Endothelial cell of umbilical vein (primary cell): Measurements from ENCODE around the gene NEMP1. TPM values are rescaled to one million over a fixed set of nuclear protein-coding genes. Genes with fewer than 3 reads are reported as not detected.

ENCODE experiments used
- BruUV-seq: library from RNA; stranded (reverse); fragments of 400-500 nt; replicated peaks from 2 replicates; lab custom pipeline; 2021; lab: Mats Ljungman, UMichigan
- CTCF ChIA-PET: fragments of 300-600, 350-600 bp; sonication (Branson Sonifier 250); formaldehyde crosslinking; loops from one replicate; lab custom pipeline; 2021; ENCODE audit warnings: antibody characterized with exemption, inconsistent platforms; lab: Charles Lee
- POLR2A ChIA-PET: fragments of 300-600, 350-600 bp; sonication (Branson Sonifier 250); formaldehyde crosslinking; loops from one replicate; lab custom pipeline; 2021; ENCODE audit warnings: antibody characterized with exemption, inconsistent platforms; lab: Charles Lee
- DNase-seq: peaks from one replicate; pipeline ENCODE4 v3.0.0-alpha.2; 2011; ENCODE audit warnings: low read depth, low spot score
- FAIRE-seq: peaks from 2 replicates; lab custom pipeline; 2011; peaks lifted over from hg19 to GRCh38; lab: Jason Lieb, UNC
- H2AFZ ChIP-seq: 2 replicates; pipeline ENCODE4 v1.6.0; 2012; ENCODE audit warnings: low read depth, low read length, control low read depth, inconsistent platforms
- H3K27ac ChIP-seq: 2 replicates; pipeline ENCODE4 v1.5.1; 2011; ENCODE audit warnings: low read depth, mild to moderate bottlenecking, control low read depth, low read length, moderate library complexity; ENCODE audit not compliant: insufficient read depth
- H3K27me3 ChIP-seq, 2 experiments: 2 replicates each; pipeline versions ENCODE4 v1.6.0 to v1.6.1; 2011; ENCODE audit warnings: low read length in 2 of 2, mixed read lengths in 1 of 2; ENCODE audit not compliant: control insufficient read depth in 2 of 2, insufficient read depth in 2 of 2
- H3K36me3 ChIP-seq, 2 experiments: 2 replicates in 1 of 2; 3 replicates in 1 of 2; pipeline ENCODE4 v1.5.1; 2011; ENCODE audit warnings: low read length in 2 of 2, mild to moderate bottlenecking in 1 of 2, moderate library complexity in 1 of 2; ENCODE audit not compliant: control insufficient read depth in 2 of 2, insufficient read depth in 2 of 2; ENCODE audit errors: extremely low read depth in 1 of 2
- H3K4me1 ChIP-seq: 3 replicates; pipeline ENCODE4 v1.5.1; 2011; ENCODE audit warnings: mild to moderate bottlenecking, low read length; ENCODE audit not compliant: control insufficient read depth, insufficient read depth; ENCODE audit errors: extremely low read depth
- H3K4me2 ChIP-seq: 2 replicates; pipeline ENCODE4 v1.6.1; 2011; ENCODE audit warnings: low read length, control low read depth, mixed read lengths; ENCODE audit not compliant: insufficient read depth
- H3K4me3 ChIP-seq, 3 experiments: fragments of 200-600 bp in 1 of 3; sonication (generic), shearing (Covaris generic) in 1 of 3; replicated peaks in 1 of 3; 2 replicates each; pipeline ENCODE4 v1.5.1; 2011 to 2016; ENCODE audit warnings: control low read depth in 3 of 3, low read length in 3 of 3, mild to moderate bottlenecking in 2 of 3, inconsistent platforms in 1 of 3, low read depth in 1 of 3, moderate library complexity in 1 of 3; ENCODE audit not compliant: insufficient read depth in 1 of 3
- H3K79me2 ChIP-seq: 2 replicates; pipeline ENCODE4 v1.6.0; 2012; ENCODE audit warnings: low read length, inconsistent platforms; ENCODE audit not compliant: control insufficient read depth, insufficient read depth
- H3K9ac ChIP-seq: replicated peaks from 2 replicates; pipeline ENCODE3; 2011; ENCODE audit warnings: low read length, control low read depth; ENCODE audit not compliant: insufficient read depth; ENCODE audit errors: extremely low read depth
- H3K9me1 ChIP-seq: replicated peaks from 3 replicates; pipeline ENCODE4 v1.6.0; 2011; ENCODE audit warnings: mild to moderate bottlenecking, low read length; ENCODE audit not compliant: control insufficient read depth, insufficient read depth; ENCODE audit errors: extremely low read depth
- H3K9me3 ChIP-seq: replicated peaks from 2 replicates; pipeline ENCODE4 v1.5.1; 2012; ENCODE audit warnings: low read length, inconsistent platforms; ENCODE audit not compliant: control insufficient read depth, insufficient read depth
- H4K20me1 ChIP-seq: replicated peaks from 2 replicates; pipeline ENCODE3; 2011; ENCODE audit warnings: mild to moderate bottlenecking, low read length; ENCODE audit not compliant: control insufficient read depth, insufficient read depth; ENCODE audit errors: extremely low read depth
- EZH2 ChIP-seq: IDR thresholded peaks from 2 replicates; pipeline ENCODE4 v1.6.1; 2012; ENCODE audit warnings: borderline replicate concordance, low read depth, mild to moderate bottlenecking, moderate library complexity, low read length, inconsistent platforms; ENCODE audit not compliant: severe bottlenecking
- FOS ChIP-seq: IDR thresholded peaks from 2 replicates; pipeline ENCODE4 v1.6.1; 2011; ENCODE audit warnings: mild to moderate bottlenecking, low read length, moderate library complexity, borderline replicate concordance; ENCODE audit not compliant: insufficient read depth
- GATA2 ChIP-seq: IDR thresholded peaks from 2 replicates; pipeline ENCODE4 v1.7.0; 2011; ENCODE audit warnings: low read depth, mild to moderate bottlenecking, moderate library complexity, mixed read lengths, low read length; ENCODE audit not compliant: insufficient read length, insufficient read depth
- JUN ChIP-seq: IDR thresholded peaks from 2 replicates; pipeline ENCODE4 v1.6.1; 2011; ENCODE audit warnings: borderline replicate concordance, low read depth; ENCODE audit not compliant: insufficient read length, insufficient read depth
- MYC ChIP-seq: IDR thresholded peaks from one replicate; pipeline ENCODE4 v1.6.1; 2011; ENCODE audit warnings: mild to moderate bottlenecking, low read depth, low read length
- POLR2A ChIP-seq: IDR thresholded peaks from 2 replicates; pipeline ENCODE4 v1.6.1; 2012; ENCODE audit warnings: low read depth, mild to moderate bottlenecking, control low read depth, low read length
- POLR2AphosphoS5 ChIP-seq: IDR thresholded peaks from 2 replicates; pipeline ENCODE4 v1.6.1; 2012; ENCODE audit warnings: low read depth, mild to moderate bottlenecking, control low read depth, low read length, moderate library complexity; ENCODE audit not compliant: insufficient read depth
- dilution Hi-C: fragments of 300-500 bp; cut with MboI; formaldehyde crosslinking; loops from one replicate; pipeline ENCODE4 v1.15.0; 2019; ENCODE audit warnings: low sequenced_read_pairs; ENCODE audit not compliant: extremely low pct_ligation_motif_present
- intact Hi-C: fragments of 100-400 bp; cut with micrococcal nuclease; formaldehyde crosslinking; loops from one replicate; pipeline ENCODE4 v1.10.0; 2022
- polyA plus RNA-seq, 4 experiments: library from polyadenylated mRNA; depleted of rRNA in 3 of 4; stranded (reverse) in 3 of 4; unstranded in 1 of 4; fragments of >200 nt; gene quantifications; 2 replicates each; pipeline versions ENCODE4 v1.2.1 to v1.2.3, GENCODE V29; 2011 to 2012; ENCODE audit warnings: missing spikeins in 1 of 4
- total RNA-seq: library from RNA; stranded (reverse); gene quantifications from 2 replicates; pipeline ENCODE4 v1.2.3, GENCODE V29; 2021
- TF ChIP-seq, protein P1 (sequence below): IDR thresholded peaks from 2 replicates; pipeline ENCODE4 v1.6.1; 2011; ENCODE audit not compliant: insufficient read depth, insufficient read length
- TF ChIP-seq, protein P2 (sequence below), 2 donors: IDR thresholded peaks; 1 replicate in 1 of 2; 2 replicates in 1 of 2; pipeline ENCODE4 v1.5.1; 2011; ENCODE audit warnings: low read length in 2 of 2, mild to moderate bottlenecking in 2 of 2, moderate library complexity in 2 of 2, control low read depth in 1 of 2, inconsistent platforms in 1 of 2, low read depth in 1 of 2; ENCODE audit not compliant: insufficient read depth in 1 of 2; ENCODE audit errors: extremely low read depth in 1 of 2

NEMP1 gene
- total and polyA plus RNA-seq, 2 donors (not counting 3 experiments of a cell fraction or from before 2014, with no cell fraction given) = 10.8 to 21.5 TPM

GRCh38 chr12:57010627-57011247, 67.9 kb downstream of the NEMP1 start:
- Histone ChIP-seq H3K36me3 (no peaks in the 10 kb centered on the region), H3K9me1 (no peaks in the 10 kb centered on the region), H3K4me1 (peaks cover 2% of the 10 kb centered on the region), H4K20me1 (no peaks in the 10 kb centered on the region), H3K9ac (no peak overlapping the region), H3K4me2 (no peak overlapping the region), H3K79me2 (peaks cover 3% of the 10 kb centered on the region), H2AFZ (no peak overlapping the region), H3K27ac (no peak overlapping the region), H3K27me3 (peaks cover 21 to 24% of the 10 kb centered on the region in 2 experiments), H3K9me3 (no peaks in the 10 kb centered on the region), H3K4me3 (no peak overlapping the region)
- FAIRE-seq (no peak), DNase-seq (no peak)
- TF ChIP-seq, protein P1, sequence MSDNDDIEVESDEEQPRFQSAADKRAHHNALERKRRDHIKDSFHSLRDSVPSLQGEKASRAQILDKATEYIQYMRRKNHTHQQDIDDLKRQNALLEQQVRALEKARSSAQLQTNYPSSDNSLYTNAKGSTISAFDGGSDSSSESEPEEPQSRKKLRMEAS = no peak
- no peak for TF ChIP-seq JUN
- no peak for TF ChIP-seq FOS
- no peak for TF ChIP-seq EZH2
- no peak for TF ChIP-seq POLR2AphosphoS5
- TF ChIP-seq, protein P2, sequence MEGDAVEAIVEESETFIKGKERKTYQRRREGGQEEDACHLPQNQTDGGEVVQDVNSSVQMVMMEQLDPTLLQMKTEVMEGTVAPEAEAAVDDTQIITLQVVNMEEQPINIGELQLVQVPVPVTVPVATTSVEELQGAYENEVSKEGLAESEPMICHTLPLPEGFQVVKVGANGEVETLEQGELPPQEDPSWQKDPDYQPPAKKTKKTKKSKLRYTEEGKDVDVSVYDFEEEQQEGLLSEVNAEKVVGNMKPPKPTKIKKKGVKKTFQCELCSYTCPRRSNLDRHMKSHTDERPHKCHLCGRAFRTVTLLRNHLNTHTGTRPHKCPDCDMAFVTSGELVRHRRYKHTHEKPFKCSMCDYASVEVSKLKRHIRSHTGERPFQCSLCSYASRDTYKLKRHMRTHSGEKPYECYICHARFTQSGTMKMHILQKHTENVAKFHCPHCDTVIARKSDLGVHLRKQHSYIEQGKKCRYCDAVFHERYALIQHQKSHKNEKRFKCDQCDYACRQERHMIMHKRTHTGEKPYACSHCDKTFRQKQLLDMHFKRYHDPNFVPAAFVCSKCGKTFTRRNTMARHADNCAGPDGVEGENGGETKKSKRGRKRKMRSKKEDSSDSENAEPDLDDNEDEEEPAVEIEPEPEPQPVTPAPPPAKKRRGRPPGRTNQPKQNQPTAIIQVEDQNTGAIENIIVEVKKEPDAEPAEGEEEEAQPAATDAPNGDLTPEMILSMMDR (IDR thresholded peaks at IDR 0.05; ENCODE audit: extremely low read depth in 1 of 2, insufficient read depth in 1 of 2, low read depth in 1 of 2, low read length in 2 of 2) = no peak
- no peak for TF ChIP-seq MYC
- no peak for TF ChIP-seq GATA2
- no peak for TF ChIP-seq POLR2A
- BruUV-seq = no TSS peak
- ChIA-PET POLR2A (no interaction called here), CTCF (interaction anchor here (1.0 to 1.4 kb wide), 4 partner anchors 23 to 102 kb away, joined by 3 to 6 read pairs (median 4); no protein-coding TSS in a partner anchor)
- intact Hi-C loops (no loop called here), dilution Hi-C loops (no loop called here)
